ENCODE results near the gene LLGL2.
"Not testable (repeated sequence)": the region's sequence is repeated elsewhere in the genome, so short reads cannot be mapped to it uniquely, and the experiment has no call there.

The LLGL2 gene

GRCh38 chr17:75515496-75516254, 9.8 kb upstream of the LLGL2 start, which contains the start of gene CASKIN2:
Gene CASKIN2, minus strand, starts transcription at chr17:75515537. Its CDS starts 1,733 bp downstream, at chr17:75513804.
- H3K27ac ChIP-seq = peak within 1 kb of the TSS; percentile 89
- TF ChIP-seq, protein P1, sequence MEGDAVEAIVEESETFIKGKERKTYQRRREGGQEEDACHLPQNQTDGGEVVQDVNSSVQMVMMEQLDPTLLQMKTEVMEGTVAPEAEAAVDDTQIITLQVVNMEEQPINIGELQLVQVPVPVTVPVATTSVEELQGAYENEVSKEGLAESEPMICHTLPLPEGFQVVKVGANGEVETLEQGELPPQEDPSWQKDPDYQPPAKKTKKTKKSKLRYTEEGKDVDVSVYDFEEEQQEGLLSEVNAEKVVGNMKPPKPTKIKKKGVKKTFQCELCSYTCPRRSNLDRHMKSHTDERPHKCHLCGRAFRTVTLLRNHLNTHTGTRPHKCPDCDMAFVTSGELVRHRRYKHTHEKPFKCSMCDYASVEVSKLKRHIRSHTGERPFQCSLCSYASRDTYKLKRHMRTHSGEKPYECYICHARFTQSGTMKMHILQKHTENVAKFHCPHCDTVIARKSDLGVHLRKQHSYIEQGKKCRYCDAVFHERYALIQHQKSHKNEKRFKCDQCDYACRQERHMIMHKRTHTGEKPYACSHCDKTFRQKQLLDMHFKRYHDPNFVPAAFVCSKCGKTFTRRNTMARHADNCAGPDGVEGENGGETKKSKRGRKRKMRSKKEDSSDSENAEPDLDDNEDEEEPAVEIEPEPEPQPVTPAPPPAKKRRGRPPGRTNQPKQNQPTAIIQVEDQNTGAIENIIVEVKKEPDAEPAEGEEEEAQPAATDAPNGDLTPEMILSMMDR (conservative IDR thresholded peaks at IDR 0.05) = peak; percentile 100
- no peak for TF ChIP-seq ZFX (IDR thresholded peaks at IDR 0.05)

DNA sequence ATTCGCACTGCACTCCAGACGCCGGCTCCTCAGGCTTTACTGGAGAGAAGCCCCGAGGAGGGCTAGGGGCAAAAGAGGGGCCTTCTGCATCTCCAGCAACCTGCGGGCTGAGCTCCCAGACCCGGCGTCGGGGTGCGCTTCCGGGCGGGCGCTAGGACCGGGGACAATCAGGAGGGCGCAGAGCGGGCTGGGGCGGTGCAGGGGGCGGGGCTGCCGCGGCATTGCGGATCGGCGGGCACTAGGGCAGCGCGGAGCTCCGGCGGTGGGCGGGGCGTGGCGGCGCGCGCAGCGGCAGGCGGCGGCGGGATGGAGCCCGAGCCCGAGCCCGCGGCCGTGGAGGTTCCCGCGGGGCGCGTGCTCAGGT, 9.3 kb upstream of the LLGL2 start, which contains the start of gene TSEN54:
TSS of gene TSEN54 (plus strand) at position 274 of the 364 bp plus-strand sequence. CDS start at position 307, 33 bp downstream.
- H3K27ac ChIP-seq = peak within 1 kb of the TSS; percentile 89
- TF ChIP-seq, protein P1 (conservative IDR thresholded peaks at IDR 0.05) = no peak
- TF ChIP-seq ZFX (IDR thresholded peaks at IDR 0.05) = no peak

- peak overlapping the region; percentile 89 for H3K27ac ChIP-seq
- TF ChIP-seq ZFX (IDR thresholded peaks at IDR 0.05) = peak; percentile 46
- TF ChIP-seq, protein P1 (conservative IDR thresholded peaks at IDR 0.05) = no peak
Measured at GRCh38 chr17:75516619-75517296, 8.7 kb upstream of the LLGL2 start.

DNA sequence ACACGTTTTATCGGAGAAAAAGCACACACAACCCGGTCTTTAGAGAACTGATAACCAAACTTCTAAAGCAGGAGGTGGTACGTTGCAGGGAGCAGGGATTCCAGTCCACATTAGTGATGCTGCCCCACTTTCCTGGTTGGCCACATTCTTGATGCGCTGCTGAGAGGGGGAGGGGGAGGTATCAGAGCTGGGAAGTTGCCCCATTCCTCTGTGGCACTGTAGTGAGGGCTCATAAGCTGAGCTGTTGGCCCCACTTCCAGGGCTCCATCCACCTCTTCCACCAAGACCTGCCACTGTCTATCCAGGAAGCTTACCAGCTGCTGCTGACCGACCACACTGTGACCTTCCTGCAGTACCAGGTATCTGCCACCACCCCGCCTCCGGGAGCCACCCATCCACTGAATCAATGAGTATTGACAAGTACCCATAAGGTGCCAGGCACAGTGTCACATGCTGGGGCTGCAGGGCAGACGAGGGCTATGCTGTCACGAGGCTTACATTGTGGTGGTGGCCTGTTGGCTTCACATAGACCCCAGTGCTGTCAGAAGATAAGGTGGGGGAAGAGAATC, 8.1 kb upstream of the LLGL2 start:
- H3K27ac ChIP-seq = peak overlapping the region; percentile 89
- TF ChIP-seq, protein P1 (conservative IDR thresholded peaks at IDR 0.05) = peak; percentile 34; the same call in 1 of the 2 replicates
- TF ChIP-seq ZFX (IDR thresholded peaks at IDR 0.05) = no peak

DNA sequence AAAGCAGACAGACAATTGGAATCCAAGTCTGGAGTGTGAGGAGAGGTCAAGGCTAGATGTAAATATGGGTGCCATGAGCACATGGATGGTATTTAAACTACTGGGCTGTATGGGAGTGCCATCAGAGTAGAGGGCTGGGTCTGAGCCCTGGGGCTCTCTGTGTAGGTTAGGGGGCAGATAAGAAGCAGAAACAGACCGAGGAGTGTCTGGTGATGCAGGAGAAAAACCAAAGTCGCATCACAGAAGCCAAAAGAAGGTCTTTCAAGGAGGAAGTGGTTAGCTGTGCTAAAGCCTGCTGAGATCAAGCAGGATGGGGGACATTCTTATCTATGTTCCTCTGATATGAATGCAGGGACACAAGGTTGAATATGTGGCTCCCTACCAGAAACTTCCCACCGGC, 7.3 kb upstream of the LLGL2 start:
- H3K27ac ChIP-seq = no peak overlapping the region
- TF ChIP-seq, protein P1 (conservative IDR thresholded peaks at IDR 0.05) = no peak
- TF ChIP-seq ZFX (IDR thresholded peaks at IDR 0.05) = no peak

DNA sequence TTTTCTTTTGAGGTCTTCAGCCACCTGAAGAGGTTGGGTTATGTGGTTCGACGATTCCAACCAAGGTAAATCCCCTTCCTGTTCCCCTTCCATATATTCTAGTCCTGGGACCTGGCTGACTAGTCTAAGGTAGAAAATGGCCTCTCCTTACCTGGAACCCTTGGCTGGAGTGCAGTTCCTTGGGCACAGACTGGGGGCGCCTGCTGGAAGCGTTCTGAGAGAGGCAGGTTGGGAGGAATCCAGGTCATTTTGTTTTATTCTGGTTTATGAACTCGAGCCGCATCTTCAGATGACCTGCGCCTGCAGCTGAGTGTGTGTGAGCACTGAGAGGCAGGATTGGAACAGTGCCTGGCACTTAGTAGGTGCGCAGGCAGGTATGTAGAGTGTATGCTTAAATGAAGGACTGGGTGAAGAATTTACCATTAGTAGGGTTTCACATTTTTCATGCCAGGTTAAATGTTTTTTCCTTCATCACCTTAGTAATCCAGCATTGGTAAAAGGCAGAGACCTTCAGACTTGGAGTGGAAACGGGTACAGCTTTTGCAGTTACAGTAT, 6.4 kb upstream of the LLGL2 start:
- H3K27ac ChIP-seq = no peak overlapping the region
- no peak for TF ChIP-seq ZFX (IDR thresholded peaks at IDR 0.05)
- TF ChIP-seq, protein P1 (conservative IDR thresholded peaks at IDR 0.05) = no peak; the same call in 1 of the 2 replicates

DNA sequence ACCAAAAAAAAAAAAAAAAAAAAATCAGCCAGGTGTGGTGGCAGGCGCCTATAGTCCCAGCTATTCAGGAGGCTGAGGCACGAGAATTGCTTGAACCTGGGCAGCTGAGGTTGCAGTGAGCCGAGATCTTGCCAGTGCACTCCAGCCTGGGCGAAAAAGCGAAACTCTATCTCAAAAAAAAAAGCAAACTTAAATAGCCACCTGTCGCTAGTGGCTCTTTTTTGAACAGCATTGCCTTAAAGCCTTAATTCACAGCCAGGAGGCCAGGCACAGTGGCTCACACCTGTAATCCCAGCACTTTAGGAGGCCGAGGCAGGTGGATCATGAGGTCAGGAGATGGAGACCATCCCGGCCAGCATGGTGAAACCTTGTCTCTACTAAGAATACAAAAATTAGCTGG, 5.1 kb upstream of the LLGL2 start:
- H3K27ac ChIP-seq = not testable (repeated sequence)
